ENCODE measurements around the gene SYT1.

Gene SYT1

GRCh38 chr12:79407671-79408622 is 543.4 kb downstream of the SYT1 start:
- TF ChIP-seq REST (IDR thresholded peaks at IDR 0.05; ENCODE audit: insufficient read depth in 1 of 2, low read depth in 2 of 2, low read length in 2 of 2) (no peak), POLR2AphosphoS5 (IDR thresholded peaks at IDR 0.05; ENCODE audit: low read depth, low read length) (no peak), FOXP2 (optimal IDR thresholded peaks at IDR 0.05; ENCODE audit: borderline replicate concordance, extremely low read depth, extremely low read length, insufficient read depth) (no peak), TAF1 (IDR thresholded peaks at IDR 0.05; ENCODE audit: borderline replicate concordance, insufficient read depth, low read length) (no peak), SIN3A (IDR thresholded peaks at IDR 0.05; ENCODE audit: borderline replicate concordance, insufficient read depth, low read length) (no peak)

DNA sequence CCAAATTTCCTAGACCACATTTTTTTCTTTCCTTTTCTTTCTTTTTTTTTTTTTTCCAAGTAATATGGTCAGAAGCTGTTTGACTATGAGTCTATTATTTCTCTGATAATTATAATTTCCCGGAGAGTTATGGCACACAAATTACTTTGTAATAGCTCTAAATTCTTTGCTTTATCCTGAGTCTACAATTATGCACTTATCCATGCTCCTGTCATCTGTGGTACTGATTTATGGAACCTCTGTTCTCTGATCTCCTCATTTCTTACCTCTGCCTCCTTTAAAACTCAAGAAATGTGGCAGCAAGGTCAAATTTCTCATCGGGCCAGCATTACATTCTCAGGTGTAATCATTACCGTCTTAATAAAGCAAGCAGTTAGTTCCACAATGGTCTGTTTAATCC is 544.1 kb downstream of the SYT1 start:
- TF ChIP-seq SIN3A (IDR thresholded peaks at IDR 0.05; ENCODE audit: borderline replicate concordance, insufficient read depth, low read length), result no peak
- TF ChIP-seq REST (IDR thresholded peaks at IDR 0.05; ENCODE audit: insufficient read depth in 1 of 2, low read depth in 2 of 2, low read length in 2 of 2), result no peak
- TF ChIP-seq TAF1 (IDR thresholded peaks at IDR 0.05; ENCODE audit: borderline replicate concordance, insufficient read depth, low read length), result no peak
- TF ChIP-seq POLR2AphosphoS5 (IDR thresholded peaks at IDR 0.05; ENCODE audit: low read depth, low read length), result no peak
- no peak for TF ChIP-seq FOXP2 (optimal IDR thresholded peaks at IDR 0.05; ENCODE audit: borderline replicate concordance, extremely low read depth, extremely low read length, insufficient read depth)

GRCh38 chr12:79409562-79409961 is 545.0 kb downstream of the SYT1 start:
- TF ChIP-seq SIN3A (IDR thresholded peaks at IDR 0.05; ENCODE audit: borderline replicate concordance, insufficient read depth, low read length) (no peak), FOXP2 (optimal IDR thresholded peaks at IDR 0.05; ENCODE audit: borderline replicate concordance, extremely low read depth, extremely low read length, insufficient read depth) (no peak), POLR2AphosphoS5 (IDR thresholded peaks at IDR 0.05; ENCODE audit: low read depth, low read length) (no peak), REST (IDR thresholded peaks at IDR 0.05; ENCODE audit: insufficient read depth in 1 of 2, low read depth in 2 of 2, low read length in 2 of 2) (no peak), TAF1 (IDR thresholded peaks at IDR 0.05; ENCODE audit: borderline replicate concordance, insufficient read depth, low read length) (no peak)

DNA sequence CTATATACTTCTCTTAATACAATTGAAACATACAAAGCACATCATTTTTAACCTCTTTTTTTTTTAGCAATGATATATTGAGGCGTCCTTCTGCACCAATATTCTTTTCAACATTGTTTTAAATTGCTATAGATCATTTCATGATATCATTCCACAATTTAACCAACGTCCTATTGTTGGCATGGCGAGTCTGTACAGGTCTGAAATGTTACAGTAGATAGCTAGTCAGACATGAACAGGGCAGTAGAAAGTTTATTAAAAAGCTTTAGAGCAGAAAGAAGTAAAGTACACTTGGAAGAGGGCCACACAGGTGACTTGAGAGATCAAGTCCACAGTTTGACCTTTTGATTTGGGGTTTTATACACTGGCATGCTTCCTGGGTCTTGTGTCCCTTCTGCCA is 547.2 kb downstream of the SYT1 start:
- TF ChIP-seq TAF1 (IDR thresholded peaks at IDR 0.05; ENCODE audit: borderline replicate concordance, insufficient read depth, low read length), result no peak
- TF ChIP-seq REST (IDR thresholded peaks at IDR 0.05; ENCODE audit: insufficient read depth in 1 of 2, low read depth in 2 of 2, low read length in 2 of 2), result no peak
- no peak for TF ChIP-seq FOXP2 (optimal IDR thresholded peaks at IDR 0.05; ENCODE audit: borderline replicate concordance, extremely low read depth, extremely low read length, insufficient read depth)
- no peak for TF ChIP-seq SIN3A (IDR thresholded peaks at IDR 0.05; ENCODE audit: borderline replicate concordance, insufficient read depth, low read length)
- TF ChIP-seq POLR2AphosphoS5 (IDR thresholded peaks at IDR 0.05; ENCODE audit: low read depth, low read length), result no peak
